Spleen (tissue), 7 donors: ENCODE measurements around the gene SNX9.

Experiments used
- CTCF ChIP-seq, 11 experiments: fragments of 200-600 bp in 7 of 11; fragments of 450-650 bp in 4 of 11; sonication (generic) in 4 of 11; IDR thresholded peaks in 8 of 11; conservative IDR thresholded peaks in 3 of 11; 1 replicate in 7 of 11; 2 replicates in 4 of 11; pipeline versions ENCODE4 v1.4.0 to v1.8.0; 2016 to 2021; ENCODE audit warnings: antibody characterized with exemption in 11 of 11, inconsistent platforms in 4 of 11, mild to moderate bottlenecking in 1 of 11
- POLR2A ChIP-seq, 3 donors: fragments of 450-650 bp; IDR thresholded peaks; one replicate each; pipeline ENCODE4 v1.5.1; 2017; ENCODE audit warnings: antibody characterized with exemption in 3 of 3, mild to moderate bottlenecking in 1 of 3
- POLR2AphosphoS5 ChIP-seq, 3 donors: sonication (generic); formaldehyde crosslinking; IDR thresholded peaks; one replicate each; pipeline ENCODE4 v1.5.1; 2017; ENCODE audit warnings: antibody characterized with exemption in 3 of 3
- donor health status: DM: no; HTN: no; CAD: no; lungs with moderate emphysema.
- donor health status: DM: no; HTN: no; CAD: no.
- donor health status: DM: no; HTN: no; CAD: no.

- TF ChIP-seq CTCF (IDR thresholded peaks at IDR 0.05 in 8 of 11, conservative IDR thresholded peaks at IDR 0.05 in 3 of 11) = no peak
- no peak for TF ChIP-seq POLR2AphosphoS5 (IDR thresholded peaks at IDR 0.05)
- TF ChIP-seq POLR2A (IDR thresholded peaks at IDR 0.05) = no peak
Measured at GRCh38 chr6:157806131-157806855, 16.8 kb upstream of the SNX9 start.
